Pancreas (tissue), 10 donors: ENCODE results near the gene SHC2. TPM values are rescaled to one million over a fixed set of nuclear protein-coding genes. Genes with fewer than 3 reads are reported as not detected.

Experiments used
- ATAC-seq, 4 donors: fragments of 200-7000 bp; cut with Tn5 transposase; one replicate each; pipeline versions ENCODE4 v1.8.0 to v1.9.1; 2020; ENCODE audit warnings: mild to moderate bottlenecking in 4 of 4, moderate library complexity in 4 of 4
- DNase-seq, 6 donors: peaks; one replicate each; pipeline ENCODE4 v3.0.0-alpha.2; 2020
- FAIRE-seq: peaks from 2 replicates; lab custom pipeline; 2012; peaks lifted over from hg19 to GRCh38; lab: Jason Lieb, UNC
- H3K27ac ChIP-seq, 4 donors: fragments of 200-600 bp; sonication (generic); 1 replicate in 3 of 4; 2 replicates in 1 of 4; pipeline versions ENCODE4 v1.5.0 to v1.8.0; 2020
- H3K27me3 ChIP-seq, 4 donors: fragments of 200-600 bp; one replicate each; pipeline ENCODE4 v1.8.0; 2021
- H3K36me3 ChIP-seq, 3 donors: fragments of 200-600 bp; sonication (generic) in 1 of 3; one replicate each; pipeline versions ENCODE4 v1.5.0 to v1.8.0; 2020 to 2021
- H3K4me1 ChIP-seq, 3 donors: fragments of 200-600 bp; one replicate each; pipeline ENCODE4 v1.8.0; 2021
- H3K4me3 ChIP-seq, 4 donors: fragments of 200-600 bp; sonication (generic) in 2 of 4; one replicate each; pipeline versions ENCODE4 v1.5.0 to v1.8.0; 2020 to 2021
- H3K9me3 ChIP-seq, 4 donors: fragments of 200-600 bp; one replicate each; pipeline ENCODE4 v1.8.0; 2021
- WGBS, 2 donors: extraction: QIAGEN DNeasy Blood & Tissue Kit; methylation state at CpG; one replicate each; pipeline ENCODE4 v1.1.7; 2013; 5-methylcytosine and 5-hydroxymethylcytosine counted together
- intact Hi-C, 3 donors: fragments of 100-400 bp; cut with DNase I; formaldehyde crosslinking; loops; one replicate each; pipeline versions ENCODE4 v1.11.1 to v1.14.2; 2022
- polyA plus RNA-seq, 2 donors: library from polyadenylated mRNA; stranded (reverse); fragments of 200-250 nt; gene quantifications; one replicate each; pipeline ENCODE4 v1.2.3, GENCODE V29; 2013
- total RNA-seq, 6 donors: library from RNA; stranded (reverse); fragmentation: NEBNext Ultra II Directional in 4 of 6; extraction: Animal tissue kit (Norgen Biotek cat#: 25700) in 4 of 6; gene quantifications; one replicate each; pipeline versions ENCODE4 v1.2.1 to v1.2.4, GENCODE V29; 2021 to 2023
- TF ChIP-seq, protein P1 (sequence below), 4 donors: fragments of 200-600 bp; sonication (generic) in 3 of 4; IDR thresholded peaks; one replicate each; pipeline versions ENCODE4 v1.5.0 to v1.8.0; 2021; ENCODE audit warnings: antibody characterized with exemption in 4 of 4
- donor health status: healthy with polysubstance abuse.
- donor health status: DM: no; HTN: no; CAD: no; lungs with moderate emphysema.
- donor health status: DM: no; HTN: no; CAD: no.
- donor health status: control.
- donor health status: control.
- donor health status: Bipolar disorder and iron deficiency.
- donor health status: DM: yes; HTN: yes; CAD: no.
- donor health status: DM: no; HTN: no; CAD: no.
- donor health status: DM: no; HTN: no; CAD: no.
- donor health status: DM: yes; HTN: yes; CAD: no.

The SHC2 gene
- total and polyA plus RNA-seq, 8 donors: 76.2 to 382 (median 111) TPM

DNA sequence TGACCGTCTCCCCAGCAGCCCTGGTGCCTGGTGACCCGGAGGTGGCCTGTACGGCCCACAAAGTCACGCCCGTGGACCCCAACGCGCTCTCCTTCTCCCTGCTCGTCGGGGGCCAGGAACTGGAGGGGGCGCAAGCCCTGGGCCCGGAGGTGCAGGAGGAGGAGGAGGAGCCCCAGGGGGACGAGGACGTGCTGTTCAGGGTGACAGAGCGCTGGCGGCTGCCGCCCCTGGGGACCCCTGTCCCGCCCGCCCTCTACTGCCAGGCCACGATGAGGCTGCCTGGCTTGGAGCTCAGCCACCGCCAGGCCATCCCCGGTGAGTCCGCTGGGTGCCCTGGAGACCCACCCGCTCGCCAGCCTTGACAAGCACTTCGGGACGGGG is 37.7 kb upstream of the SHC2 start:
- intact Hi-C loops: no loop called here
- DNase-seq: peak in 1 of 6 donors; percentile 73
- TF ChIP-seq, protein P1, sequence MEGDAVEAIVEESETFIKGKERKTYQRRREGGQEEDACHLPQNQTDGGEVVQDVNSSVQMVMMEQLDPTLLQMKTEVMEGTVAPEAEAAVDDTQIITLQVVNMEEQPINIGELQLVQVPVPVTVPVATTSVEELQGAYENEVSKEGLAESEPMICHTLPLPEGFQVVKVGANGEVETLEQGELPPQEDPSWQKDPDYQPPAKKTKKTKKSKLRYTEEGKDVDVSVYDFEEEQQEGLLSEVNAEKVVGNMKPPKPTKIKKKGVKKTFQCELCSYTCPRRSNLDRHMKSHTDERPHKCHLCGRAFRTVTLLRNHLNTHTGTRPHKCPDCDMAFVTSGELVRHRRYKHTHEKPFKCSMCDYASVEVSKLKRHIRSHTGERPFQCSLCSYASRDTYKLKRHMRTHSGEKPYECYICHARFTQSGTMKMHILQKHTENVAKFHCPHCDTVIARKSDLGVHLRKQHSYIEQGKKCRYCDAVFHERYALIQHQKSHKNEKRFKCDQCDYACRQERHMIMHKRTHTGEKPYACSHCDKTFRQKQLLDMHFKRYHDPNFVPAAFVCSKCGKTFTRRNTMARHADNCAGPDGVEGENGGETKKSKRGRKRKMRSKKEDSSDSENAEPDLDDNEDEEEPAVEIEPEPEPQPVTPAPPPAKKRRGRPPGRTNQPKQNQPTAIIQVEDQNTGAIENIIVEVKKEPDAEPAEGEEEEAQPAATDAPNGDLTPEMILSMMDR (IDR thresholded peaks at IDR 0.05): no peak
- no peak for FAIRE-seq
- Histone ChIP-seq H3K9me3 (no peaks in the 10 kb centered on the region), H3K4me3 (no peak overlapping the region), H3K4me1 (peaks cover 0 to 7% (median 5%) of the 10 kb centered on the region in 3 donors), H3K36me3 (no peaks in the 10 kb centered on the region), H3K27ac (no peak overlapping the region), H3K27me3 (peaks cover 0 to 10% (median 6%) of the 10 kb centered on the region in 4 donors)
- ATAC-seq: peak in 1 of 4 donors; percentile 5
- 5 to 12% methylated on average over 9 to 26 of the region's 26 CpGs for WGBS, 2 donors

DNA sequence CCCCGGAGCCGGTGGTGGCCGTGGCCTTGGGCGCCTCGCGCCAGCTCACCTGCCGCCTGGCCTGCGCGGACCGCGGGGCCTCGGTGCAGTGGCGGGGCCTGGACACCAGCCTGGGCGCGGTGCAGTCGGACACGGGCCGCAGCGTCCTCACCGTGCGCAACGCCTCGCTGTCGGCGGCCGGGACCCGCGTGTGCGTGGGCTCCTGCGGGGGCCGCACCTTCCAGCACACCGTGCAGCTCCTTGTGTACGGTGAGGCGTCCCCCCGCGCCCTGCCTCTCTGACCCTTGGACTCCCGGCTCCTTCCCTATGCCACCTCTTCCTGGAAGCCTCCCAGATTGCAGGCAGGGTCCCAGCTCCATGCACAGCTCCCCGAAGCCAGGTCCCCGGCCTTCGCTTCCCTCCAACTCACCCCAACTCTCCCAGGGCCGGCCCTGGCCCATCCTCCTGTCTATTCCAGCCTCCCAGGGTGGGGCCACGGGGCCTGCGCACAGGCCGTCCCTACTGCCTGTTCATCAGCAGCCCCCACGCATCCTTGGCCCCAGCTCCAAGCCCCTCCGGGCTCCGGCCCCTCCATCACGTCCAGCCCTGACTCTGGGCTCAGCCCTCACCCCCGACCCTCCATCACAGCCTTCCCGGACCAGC is 37.2 kb upstream of the SHC2 start:
- peak; percentile 8 to 55 (median 26) for ATAC-seq
- FAIRE-seq: no peak
- intact Hi-C loops: no loop called here
- TF ChIP-seq, protein P1 (IDR thresholded peaks at IDR 0.05): no peak
- Histone ChIP-seq H3K4me1 (peaks cover 0 to 7% (median 5%) of the 10 kb centered on the region in 3 donors), H3K4me3 (peak overlapping the region in 1 of 4 donors; percentile 33), H3K36me3 (no peaks in the 10 kb centered on the region), H3K27me3 (peaks cover 0 to 10% (median 6%) of the 10 kb centered on the region in 4 donors), H3K9me3 (no peaks in the 10 kb centered on the region), H3K27ac (no peak overlapping the region)
- peak in 2 of 6 donors; percentile 42 to 78 for DNase-seq
- WGBS, 2 donors: 3 to 5% methylated on average over 33 to 50 of the region's 50 CpGs

DNA sequence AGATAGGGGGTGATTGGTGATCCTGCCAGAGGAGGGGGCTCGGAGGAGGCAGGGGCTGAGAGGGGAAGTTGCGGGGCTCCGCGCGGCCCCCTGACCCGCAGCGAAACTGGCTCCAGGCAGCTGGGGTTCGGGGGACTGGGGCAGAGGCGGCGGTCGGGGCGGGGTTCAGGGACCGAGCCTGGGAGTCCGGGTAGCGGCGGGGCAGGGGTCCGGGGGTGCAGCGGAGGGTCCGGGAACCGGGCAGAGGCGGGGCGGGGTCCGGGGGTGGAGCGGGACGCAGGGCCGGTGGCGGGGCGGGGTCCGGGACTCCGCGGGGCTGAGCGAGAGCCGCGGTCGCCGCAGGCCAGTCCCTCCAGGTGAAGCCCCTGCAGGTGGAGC is 36.6 kb upstream of the SHC2 start:
- no peak overlapping the region for H3K27ac ChIP-seq
- H3K36me3 ChIP-seq: no peaks in the 10 kb centered on the region
- H3K4me1 ChIP-seq: peaks cover 0 to 7% (median 5%) of the 10 kb centered on the region in 3 donors
- H3K9me3 ChIP-seq: no peaks in the 10 kb centered on the region
- ATAC-seq (no peak), DNase-seq (peak in 1 of 6 donors; percentile 30), FAIRE-seq (no peak)
- intact Hi-C loops: no loop called here
- peaks cover 0 to 10% (median 6%) of the 10 kb centered on the region in 4 donors for H3K27me3 ChIP-seq
- WGBS, 2 donors: 0 to 2% methylated on average over 7 to 36 of the region's 36 CpGs
- H3K4me3 ChIP-seq: peak overlapping the region in 1 of 4 donors; percentile 33
- TF ChIP-seq, protein P1 (IDR thresholded peaks at IDR 0.05): no peak

DNA sequence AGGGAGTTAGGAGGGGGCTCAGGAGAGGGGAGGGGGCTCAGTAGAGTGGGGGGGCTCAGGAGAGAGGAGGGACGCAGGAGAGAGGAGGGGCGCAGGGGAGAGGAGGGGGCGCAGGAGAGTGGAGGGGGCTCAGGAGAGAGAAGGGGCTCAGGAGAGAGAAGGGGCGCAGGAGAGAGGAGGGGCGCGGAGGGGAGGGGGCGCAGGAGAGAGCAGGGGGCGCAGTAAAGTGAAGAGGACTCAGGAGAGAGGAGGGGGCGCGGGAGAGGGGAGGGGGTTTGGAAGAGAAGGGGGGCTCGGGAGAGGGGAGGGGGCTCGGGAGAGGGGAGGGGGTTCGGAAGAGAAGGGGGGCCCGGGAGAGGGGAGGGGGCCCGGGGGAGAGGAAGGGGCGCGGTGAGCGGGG is 36.2 kb upstream of the SHC2 start:
- FAIRE-seq: no peak
- Histone ChIP-seq H3K27ac (no peak overlapping the region), H3K9me3 (no peaks in the 10 kb centered on the region), H3K4me1 (peaks cover 0 to 7% (median 5%) of the 10 kb centered on the region in 3 donors), H3K36me3 (no peaks in the 10 kb centered on the region), H3K4me3 (no peak overlapping the region), H3K27me3 (peaks cover 0 to 10% (median 6%) of the 10 kb centered on the region in 4 donors)
- 8 to 15% methylated on average over 12 to 18 of the region's 18 CpGs for WGBS, 2 donors
- DNase-seq: no peak
- intact Hi-C loops: no loop called here
- TF ChIP-seq, protein P1 (IDR thresholded peaks at IDR 0.05): no peak
- ATAC-seq: no peak

DNA sequence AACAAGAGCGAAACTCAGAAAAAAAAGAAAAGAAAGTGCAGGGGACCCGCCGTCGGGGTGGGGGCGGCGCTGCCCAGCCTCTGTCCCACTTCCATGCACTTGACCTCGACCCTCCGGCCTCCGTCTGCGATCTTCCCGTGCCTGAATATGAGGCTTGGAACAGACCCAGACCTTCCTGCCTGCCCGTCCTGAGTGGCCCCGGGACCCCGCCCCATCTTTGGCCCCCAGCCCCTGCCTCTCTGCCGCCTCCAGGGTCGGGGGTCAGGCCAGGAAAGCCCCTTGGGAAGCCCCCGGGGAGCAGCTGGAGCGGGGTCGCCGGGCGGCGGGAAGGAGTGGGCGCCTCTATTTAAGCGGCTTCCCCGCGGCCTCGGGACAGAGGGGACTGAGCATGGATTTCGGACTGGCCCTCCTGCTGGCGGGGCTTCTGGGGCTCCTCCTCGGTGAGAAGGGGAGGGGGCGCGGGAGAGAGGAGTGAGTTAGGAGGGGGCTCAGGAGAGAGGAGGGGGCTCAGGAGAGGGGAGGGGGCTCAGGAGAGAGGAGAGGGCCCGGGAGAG is 35.4 kb upstream of the SHC2 start, which contains the start of gene MADCAM1:
Gene MADCAM1 (plus strand): TSS at position 375 of the 554 bp plus-strand sequence. CDS start 14 bp downstream, at position 389.
- FAIRE-seq: no peak
- no peaks in the 10 kb centered on the region for H3K36me3 ChIP-seq
- H3K9me3 ChIP-seq: no peaks in the 10 kb centered on the region
- no peak within 1 kb of the TSS for H3K27ac ChIP-seq
- no peak for ATAC-seq
- WGBS, 2 donors: 10 to 11% methylated on average over 31 to 33 of the region's 33 CpGs
- H3K27me3 ChIP-seq: peaks cover 0 to 10% (median 6%) of the 10 kb centered on the region in 4 donors
- H3K4me1 ChIP-seq: peaks cover 0 to 7% (median 5%) of the 10 kb centered on the region in 3 donors
- TF ChIP-seq, protein P1 (IDR thresholded peaks at IDR 0.05): no peak
- intact Hi-C loops: no loop called here
- no peak within 1 kb of the TSS for H3K4me3 ChIP-seq
- peak in 2 of 6 donors; percentile 29 to 72 for DNase-seq
